GM12891 (cell line): ENCODE data around the gene ZNF597.

ENCODE experiments used
- DNase-seq: peaks from one replicate; pipeline ENCODE4 v3.0.0; 2011; ENCODE audit warnings: low spot score; ENCODE audit not compliant: insufficient read length
- FAIRE-seq: peaks from 2 replicates; lab custom pipeline; 2011; peaks lifted over from hg19 to GRCh38; lab: Jason Lieb, UNC
- PAX5 ChIP-seq: IDR thresholded peaks from 2 replicates; pipeline ENCODE4 v1.6.1; 2011; ENCODE audit warnings: low read length, moderate library complexity, mild to moderate bottlenecking; ENCODE audit not compliant: insufficient read depth, severe bottlenecking
- POLR2A ChIP-seq: IDR thresholded peaks from 2 replicates; pipeline ENCODE4 v1.6.1; 2011; ENCODE audit warnings: low read depth, low read length, control low read depth
- POLR2AphosphoS5 ChIP-seq: IDR thresholded peaks from 2 replicates; pipeline ENCODE4 v1.6.1; 2011; ENCODE audit warnings: low read depth, low read length, control low read depth
- POU2F2 ChIP-seq: IDR thresholded peaks from 2 replicates; pipeline ENCODE4 v1.6.1; 2011; ENCODE audit warnings: low read depth, mild to moderate bottlenecking, control low read depth, low read length, moderate library complexity
- SPI1 ChIP-seq: IDR thresholded peaks from 2 replicates; pipeline ENCODE4 v1.6.1; 2011; ENCODE audit warnings: low read depth, low read length, control low read depth
- TAF1 ChIP-seq: IDR thresholded peaks from 2 replicates; pipeline ENCODE4 v1.6.1; 2011; ENCODE audit warnings: low read depth, low read length, control low read depth

Gene ZNF597

GRCh38 chr16:3484318-3485096 is 41.2 kb upstream of the ZNF597 start:
- TF ChIP-seq POU2F2: no peak
- TF ChIP-seq POLR2AphosphoS5: no peak
- TF ChIP-seq POLR2A: no peak
- no peak for TF ChIP-seq TAF1
- no peak for TF ChIP-seq SPI1
- TF ChIP-seq PAX5: no peak
- DNase-seq (no peak), FAIRE-seq (no peak)

GRCh38 chr16:3482659-3483241 is 39.4 kb upstream of the ZNF597 start:
- no peak for TF ChIP-seq POU2F2
- TF ChIP-seq POLR2A: no peak
- no peak for TF ChIP-seq TAF1
- no peak for TF ChIP-seq SPI1
- TF ChIP-seq POLR2AphosphoS5: no peak
- TF ChIP-seq PAX5: no peak
- DNase-seq (no peak), FAIRE-seq (no peak)

- no peak for DNase-seq
- no peak for TF ChIP-seq PAX5
- no peak for TF ChIP-seq POLR2A
- no peak for TF ChIP-seq POLR2AphosphoS5
- TF ChIP-seq TAF1: no peak
- no peak for TF ChIP-seq POU2F2
- no peak for TF ChIP-seq SPI1
- no peak for FAIRE-seq
Measured at GRCh38 chr16:3481696-3482658, 38.7 kb upstream of the ZNF597 start.

- DNase-seq: no peak
- no peak for TF ChIP-seq POLR2AphosphoS5
- no peak for TF ChIP-seq POU2F2
- no peak for TF ChIP-seq POLR2A
- no peak for TF ChIP-seq SPI1
- no peak for TF ChIP-seq PAX5
- TF ChIP-seq TAF1: no peak
- FAIRE-seq: no peak
Measured at GRCh38 chr16:3480901-3481695, 37.8 kb upstream of the ZNF597 start.

- TF ChIP-seq SPI1: no peak
- TF ChIP-seq PAX5: no peak
- TF ChIP-seq POLR2AphosphoS5: no peak
- TF ChIP-seq POLR2A: no peak
- no peak for TF ChIP-seq POU2F2
- TF ChIP-seq TAF1: no peak
- no peak for FAIRE-seq
- no peak for DNase-seq
Measured at GRCh38 chr16:3479654-3480216, 36.4 kb upstream of the ZNF597 start.

GRCh38 chr16:3478242-3478925 is 35.1 kb upstream of the ZNF597 start:
- TF ChIP-seq POU2F2 (no peak), POLR2AphosphoS5 (no peak), POLR2A (no peak), PAX5 (no peak), SPI1 (no peak), TAF1 (no peak)
- FAIRE-seq (no peak), DNase-seq (no peak)

GRCh38 chr16:3476409-3476808 is 33.1 kb upstream of the ZNF597 start:
- DNase-seq (no peak), FAIRE-seq (no peak)
- TF ChIP-seq POLR2A (no peak), POLR2AphosphoS5 (no peak), TAF1 (no peak), SPI1 (no peak), POU2F2 (no peak), PAX5 (no peak)
